HG03045 (cell line): ENCODE measurements around the gene SEC14L3.
"Not testable (repeated sequence)": the region's sequence is repeated elsewhere in the genome, so short reads cannot be mapped to it uniquely, and the experiment has no call there.

Experiments used
- ATAC-seq: cut with Tn5 transposase; IDR thresholded peaks from one replicate; pipeline ENCODE4 v1.9.1; 2021; ENCODE audit warnings: mild to moderate bottlenecking, moderate library complexity; ENCODE audit not compliant: unreplicated experiment

Gene SEC14L3

GRCh38 chr22:30486661-30487115 is 14.9 kb upstream of the SEC14L3 start:
- ATAC-seq = no peak

GRCh38 chr22:30486118-30486517 is 14.3 kb upstream of the SEC14L3 start:
- ATAC-seq = no peak

- ATAC-seq = no peak
Measured at GRCh38 chr22:30485362-30485988, 13.7 kb upstream of the SEC14L3 start.

GRCh38 chr22:30483169-30483568 is 11.4 kb upstream of the SEC14L3 start:
- ATAC-seq = no peak

GRCh38 chr22:30481711-30482110 is 9.9 kb upstream of the SEC14L3 start:
- ATAC-seq = no peak

GRCh38 chr22:30479981-30480380 is 8.2 kb upstream of the SEC14L3 start:
- ATAC-seq = no peak

- no peak for ATAC-seq
Measured at GRCh38 chr22:30474683-30475424, 3.0 kb upstream of the SEC14L3 start.

GRCh38 chr22:30474121-30474520 is 2.3 kb upstream of the SEC14L3 start:
- ATAC-seq = no peak

- no peak for ATAC-seq
Measured at GRCh38 chr22:30472994-30473720, 1.3 kb upstream of the SEC14L3 start.

GRCh38 chr22:30470655-30471054 is 1.2 kb downstream of the SEC14L3 start:
- no peak for ATAC-seq

GRCh38 chr22:30469165-30469564 is 2.7 kb downstream of the SEC14L3 start:
- ATAC-seq = no peak

GRCh38 chr22:30460555-30460954 is 11.3 kb downstream of the SEC14L3 start:
- not testable (repeated sequence) for ATAC-seq

GRCh38 chr22:30460147-30460546 is 11.7 kb downstream of the SEC14L3 start:
- ATAC-seq = no peak

GRCh38 chr22:30459181-30460052 is 12.4 kb downstream of the SEC14L3 start:
- ATAC-seq = no peak

GRCh38 chr22:30457981-30458380 is 13.8 kb downstream of the SEC14L3 start:
- no peak for ATAC-seq

GRCh38 chr22:30455075-30455840 is 16.6 kb downstream of the SEC14L3 start:
- ATAC-seq = no peak

- no peak for ATAC-seq
Measured at GRCh38 chr22:30453731-30454510, 17.9 kb downstream of the SEC14L3 start.

GRCh38 chr22:30452861-30453260 is 19.0 kb downstream of the SEC14L3 start:
- no peak for ATAC-seq

- ATAC-seq = not testable (repeated sequence)
Measured at GRCh38 chr22:30451488-30451887, 20.3 kb downstream of the SEC14L3 start.
